ENCODE results near the gene FBN1. TPM values are rescaled to one million over a fixed set of nuclear protein-coding genes. Genes with fewer than 3 reads are reported as not detected.

FBN1 gene
- total and polyA plus RNA-seq, 2 experiments from 2014 or later, result 1.9 to 3.8 TPM

- TF ChIP-seq ETS1 (IDR thresholded peaks at IDR 0.05), result no peak
- TF ChIP-seq, protein P1, sequence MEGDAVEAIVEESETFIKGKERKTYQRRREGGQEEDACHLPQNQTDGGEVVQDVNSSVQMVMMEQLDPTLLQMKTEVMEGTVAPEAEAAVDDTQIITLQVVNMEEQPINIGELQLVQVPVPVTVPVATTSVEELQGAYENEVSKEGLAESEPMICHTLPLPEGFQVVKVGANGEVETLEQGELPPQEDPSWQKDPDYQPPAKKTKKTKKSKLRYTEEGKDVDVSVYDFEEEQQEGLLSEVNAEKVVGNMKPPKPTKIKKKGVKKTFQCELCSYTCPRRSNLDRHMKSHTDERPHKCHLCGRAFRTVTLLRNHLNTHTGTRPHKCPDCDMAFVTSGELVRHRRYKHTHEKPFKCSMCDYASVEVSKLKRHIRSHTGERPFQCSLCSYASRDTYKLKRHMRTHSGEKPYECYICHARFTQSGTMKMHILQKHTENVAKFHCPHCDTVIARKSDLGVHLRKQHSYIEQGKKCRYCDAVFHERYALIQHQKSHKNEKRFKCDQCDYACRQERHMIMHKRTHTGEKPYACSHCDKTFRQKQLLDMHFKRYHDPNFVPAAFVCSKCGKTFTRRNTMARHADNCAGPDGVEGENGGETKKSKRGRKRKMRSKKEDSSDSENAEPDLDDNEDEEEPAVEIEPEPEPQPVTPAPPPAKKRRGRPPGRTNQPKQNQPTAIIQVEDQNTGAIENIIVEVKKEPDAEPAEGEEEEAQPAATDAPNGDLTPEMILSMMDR (conservative IDR thresholded peaks at IDR 0.05; ENCODE audit: low read depth in 2 of 2), result no peak
- no peak for TF ChIP-seq ZNF331 (CRISPR knock-in tag; IDR thresholded peaks at IDR 0.05; ENCODE audit: low read depth)
- TF ChIP-seq EZH2 (IDR thresholded peaks at IDR 0.05; ENCODE audit: low read depth, unreplicated experiment), result no peak
These were observed 195.8 kb downstream of the FBN1 start (continued) for GRCh38 chr15:48449734-48450133.

- ATAC-seq (no peak), DNase-seq (ENCODE audit: low spot score) (no peak)
- no peaks in the 10 kb centered on the region for H3K9me3 Mint-ChIP-seq
- Histone ChIP-seq H3K36me3 (ENCODE audit: insufficient read depth) (no peaks in the 10 kb centered on the region), H3K4me1 (ENCODE audit: insufficient read depth) (no peaks in the 10 kb centered on the region), H3K27ac (ENCODE audit: low read depth) (no peak overlapping the region), H3K9me2 (ENCODE audit: insufficient read depth) (no peaks in the 10 kb centered on the region), H3K4me2 (no peak overlapping the region), H3K79me2 (replicated peaks; ENCODE audit: insufficient read depth) (no peaks in the 10 kb centered on the region), H3K4me3 (no peak overlapping the region), H4K20me1 (replicated peaks; ENCODE audit: insufficient read depth) (no peaks in the 10 kb centered on the region), H3F3A (replicated peaks; ENCODE audit: low read depth) (no peaks in the 10 kb centered on the region), H3K27me3 (ENCODE audit: insufficient read depth) (no peaks in the 10 kb centered on the region), H2AFZ (no peak overlapping the region)
- no peaks in the 10 kb centered on the region for H3K27me3 Mint-ChIP-seq (ENCODE audit: insufficient read depth, low read depth, poor library complexity)
- no peak overlapping the region for H3K27ac Mint-ChIP-seq
- H3K4me3 Mint-ChIP-seq, result no peak overlapping the region
- no peaks in the 10 kb centered on the region for H3K4me1 Mint-ChIP-seq
- H3K36me3 Mint-ChIP-seq (ENCODE audit: low read depth), result no peaks in the 10 kb centered on the region
- TF ChIP-seq ZNF331 (CRISPR knock-in tag; IDR thresholded peaks at IDR 0.05; ENCODE audit: low read depth) (no peak), JUNB (IDR thresholded peaks at IDR 0.05; ENCODE audit: unreplicated experiment) (no peak), ZNF462 (CRISPR knock-in tag; IDR thresholded peaks at IDR 0.05) (no peak), STAT1 (IDR thresholded peaks at IDR 0.05; ENCODE audit: unreplicated experiment) (no peak), NANOG (IDR thresholded peaks at IDR 0.05; ENCODE audit: borderline replicate concordance) (no peak), CREB1 (CRISPR knock-in tag; IDR thresholded peaks at IDR 0.05; ENCODE audit: low read depth) (no peak)
- TF ChIP-seq, protein P1 (conservative IDR thresholded peaks at IDR 0.05; ENCODE audit: low read depth in 2 of 2), result no peak
- TF ChIP-seq, protein P2, sequence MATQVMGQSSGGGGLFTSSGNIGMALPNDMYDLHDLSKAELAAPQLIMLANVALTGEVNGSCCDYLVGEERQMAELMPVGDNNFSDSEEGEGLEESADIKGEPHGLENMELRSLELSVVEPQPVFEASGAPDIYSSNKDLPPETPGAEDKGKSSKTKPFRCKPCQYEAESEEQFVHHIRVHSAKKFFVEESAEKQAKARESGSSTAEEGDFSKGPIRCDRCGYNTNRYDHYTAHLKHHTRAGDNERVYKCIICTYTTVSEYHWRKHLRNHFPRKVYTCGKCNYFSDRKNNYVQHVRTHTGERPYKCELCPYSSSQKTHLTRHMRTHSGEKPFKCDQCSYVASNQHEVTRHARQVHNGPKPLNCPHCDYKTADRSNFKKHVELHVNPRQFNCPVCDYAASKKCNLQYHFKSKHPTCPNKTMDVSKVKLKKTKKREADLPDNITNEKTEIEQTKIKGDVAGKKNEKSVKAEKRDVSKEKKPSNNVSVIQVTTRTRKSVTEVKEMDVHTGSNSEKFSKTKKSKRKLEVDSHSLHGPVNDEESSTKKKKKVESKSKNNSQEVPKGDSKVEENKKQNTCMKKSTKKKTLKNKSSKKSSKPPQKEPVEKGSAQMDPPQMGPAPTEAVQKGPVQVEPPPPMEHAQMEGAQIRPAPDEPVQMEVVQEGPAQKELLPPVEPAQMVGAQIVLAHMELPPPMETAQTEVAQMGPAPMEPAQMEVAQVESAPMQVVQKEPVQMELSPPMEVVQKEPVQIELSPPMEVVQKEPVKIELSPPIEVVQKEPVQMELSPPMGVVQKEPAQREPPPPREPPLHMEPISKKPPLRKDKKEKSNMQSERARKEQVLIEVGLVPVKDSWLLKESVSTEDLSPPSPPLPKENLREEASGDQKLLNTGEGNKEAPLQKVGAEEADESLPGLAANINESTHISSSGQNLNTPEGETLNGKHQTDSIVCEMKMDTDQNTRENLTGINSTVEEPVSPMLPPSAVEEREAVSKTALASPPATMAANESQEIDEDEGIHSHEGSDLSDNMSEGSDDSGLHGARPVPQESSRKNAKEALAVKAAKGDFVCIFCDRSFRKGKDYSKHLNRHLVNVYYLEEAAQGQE (IDR thresholded peaks at IDR 0.05; ENCODE audit: unreplicated experiment), result no peak
These were observed 197.9 kb downstream of the FBN1 start for GRCh38 chr15:48447657-48448056.
